Caco-2 (cell line): ENCODE data around the gene RAD51B. TPM values are rescaled to one million over a fixed set of nuclear protein-coding genes. Genes with fewer than 3 reads are reported as not detected.

ENCODE experiments used
- BruUV-seq: library from RNA; stranded (reverse); fragments of 400-500 nt; replicated peaks from 2 replicates; lab custom pipeline; 2021; lab: Mats Ljungman, UMichigan
- CTCF ChIA-PET: fragments of 300-600 bp; sonication (Branson Sonifier 250); formaldehyde crosslinking; loops from one replicate; lab custom pipeline; 2022; ENCODE audit warnings: antibody characterized with exemption; lab: Charles Lee
- POLR2A ChIA-PET: fragments of 300-600 bp; sonication (Branson Sonifier 250); formaldehyde crosslinking; loops from one replicate; lab custom pipeline; 2022; ENCODE audit warnings: antibody characterized with exemption; lab: Charles Lee
- DNase-seq, 2 experiments: peaks; one replicate each; pipeline versions ENCODE4 v3.0.0 to v3.0.0-alpha.2; 2020 to 2022
- H3K27me3 ChIP-seq: replicated peaks from 2 replicates; pipeline ENCODE4 v1.6.0; 2011; ENCODE audit warnings: low read length; ENCODE audit not compliant: control insufficient read depth, insufficient read depth
- H3K36me3 ChIP-seq: 2 replicates; pipeline ENCODE4 v1.5.1; 2011; ENCODE audit warnings: low read length; ENCODE audit not compliant: control insufficient read depth, insufficient read depth
- H3K4me1 ChIP-seq: fragments of 250-450 bp; sonication (Bioruptor Pico); 2 replicates; pipeline ENCODE4 v1.5.1; 2020; ENCODE audit warnings: mild to moderate bottlenecking
- H3K4me3 ChIP-seq: 2 replicates; pipeline ENCODE4 v1.5.1; 2011; ENCODE audit warnings: low read depth, mild to moderate bottlenecking, control low read depth, low read length
- H3K9me3 ChIP-seq: fragments of 250-450 bp; sonication (Bioruptor Pico); 2 replicates; pipeline ENCODE4 v1.5.1; 2020; ENCODE audit warnings: mild to moderate bottlenecking, moderate library complexity
- H3K27ac Mint-ChIP-seq: one replicate; pipeline ENCODE4 v1.8.0; 2022; ENCODE audit warnings: mixed read lengths; ENCODE audit not compliant: unreplicated experiment
- H3K27me3 Mint-ChIP-seq: one replicate; pipeline ENCODE4 v1.8.0; 2022; ENCODE audit warnings: mixed read lengths; ENCODE audit not compliant: insufficient read depth, unreplicated experiment
- H3K36me3 Mint-ChIP-seq: one replicate; pipeline ENCODE4 v1.8.0; 2022; ENCODE audit warnings: mild to moderate bottlenecking, mixed read lengths; ENCODE audit not compliant: insufficient read depth, unreplicated experiment
- H3K4me1 Mint-ChIP-seq: one replicate; pipeline ENCODE4 v1.8.0; 2022; ENCODE audit warnings: low read depth, mixed read lengths; ENCODE audit not compliant: unreplicated experiment
- H3K4me3 Mint-ChIP-seq: one replicate; pipeline ENCODE4 v1.8.0; 2022; ENCODE audit warnings: mild to moderate bottlenecking, moderate library complexity, mixed read lengths; ENCODE audit not compliant: unreplicated experiment
- H3K9me3 Mint-ChIP-seq: one replicate; pipeline ENCODE4 v1.8.0; 2022; ENCODE audit warnings: mixed read lengths; ENCODE audit not compliant: unreplicated experiment
- CTCF ChIP-seq, 2 experiments: fragments of 200-600 bp in 1 of 2; IDR thresholded peaks; 1 replicate in 1 of 2; 2 replicates in 1 of 2; pipeline versions ENCODE4 v1.5.1 to v1.8.0; 2011 to 2022; ENCODE audit warnings: antibody characterized with exemption in 1 of 2, control low read depth in 1 of 2, inconsistent platforms in 1 of 2, low read depth in 1 of 2, low read length in 1 of 2, mild to moderate bottlenecking in 1 of 2, moderate library complexity in 1 of 2; ENCODE audit not compliant: insufficient read depth in 1 of 2, severe bottlenecking in 1 of 2, unreplicated experiment in 1 of 2
- intact Hi-C: fragments of 100-400 bp; cut with micrococcal nuclease; formaldehyde crosslinking; loops from one replicate; pipeline ENCODE4 v1.10.0; 2022; ENCODE audit not compliant: unreplicated experiment
- total RNA-seq: library from RNA; stranded (reverse); gene quantifications from 2 replicates; pipeline ENCODE4 v1.2.3, GENCODE V29; 2022

RAD51B gene
- total RNA-seq, 1 experiment from 2014 or later, result 16.7 TPM

GRCh38 chr14:68548194-68549076 lies 728.9 kb downstream of the RAD51B start:
- POLR2A ChIA-PET, result no interaction called here
- Mint-ChIP-seq H3K27ac (no peak overlapping the region), H3K4me1 (peaks cover 15% of the 10 kb centered on the region), H3K27me3 (no peaks in the 10 kb centered on the region), H3K9me3 (peaks cover 17% of the 10 kb centered on the region), H3K4me3 (no peak overlapping the region), H3K36me3 (no peaks in the 10 kb centered on the region)
- BruUV-seq, result no TSS peak
- H3K36me3 ChIP-seq, result no peaks in the 10 kb centered on the region
- no peaks in the 10 kb centered on the region for H3K9me3 ChIP-seq
- intact Hi-C loops, result no loop called here
- TF ChIP-seq CTCF (IDR thresholded peaks at IDR 0.05; ENCODE audit: insufficient read depth in 1 of 2, low read depth in 1 of 2, low read length in 1 of 2, severe bottlenecking in 1 of 2, unreplicated experiment in 1 of 2), result no peak
- no peaks in the 10 kb centered on the region for H3K27me3 ChIP-seq
- H3K4me1 ChIP-seq, result peaks cover 6% of the 10 kb centered on the region; the same call in 1 of the 2 replicates
- CTCF ChIA-PET, result no interaction called here
- no peak for DNase-seq
- H3K4me3 ChIP-seq, result no peak overlapping the region

- Histone ChIP-seq H3K36me3 (no peaks in the 10 kb centered on the region), H3K27me3 (no peaks in the 10 kb centered on the region), H3K4me1 (peaks cover 6% of the 10 kb centered on the region; the same call in 1 of the 2 replicates), H3K4me3 (no peak overlapping the region), H3K9me3 (no peaks in the 10 kb centered on the region)
- POLR2A ChIA-PET, result no interaction called here
- peaks cover 23% of the 10 kb centered on the region for H3K4me1 Mint-ChIP-seq
- peaks cover 17% of the 10 kb centered on the region for H3K9me3 Mint-ChIP-seq
- intact Hi-C loops, result no loop called here
- H3K27ac Mint-ChIP-seq, result no peak overlapping the region
- no peak for DNase-seq
- H3K36me3 Mint-ChIP-seq, result no peaks in the 10 kb centered on the region
- CTCF ChIA-PET, result no interaction called here
- no TSS peak for BruUV-seq
- TF ChIP-seq CTCF (IDR thresholded peaks at IDR 0.05; ENCODE audit: insufficient read depth in 1 of 2, low read depth in 1 of 2, low read length in 1 of 2, severe bottlenecking in 1 of 2, unreplicated experiment in 1 of 2), result no peak
- H3K27me3 Mint-ChIP-seq, result no peaks in the 10 kb centered on the region
- no peak overlapping the region for H3K4me3 Mint-ChIP-seq
These were observed 730.7 kb downstream of the RAD51B start for GRCh38 chr14:68550338-68550715.

GRCh38 chr14:68551045-68551683 lies 731.6 kb downstream of the RAD51B start:
- no TSS peak for BruUV-seq
- Mint-ChIP-seq H3K36me3 (no peaks in the 10 kb centered on the region), H3K9me3 (peaks cover 12% of the 10 kb centered on the region), H3K27ac (no peak overlapping the region), H3K27me3 (no peaks in the 10 kb centered on the region), H3K4me1 (peaks cover 23% of the 10 kb centered on the region), H3K4me3 (no peak overlapping the region)
- intact Hi-C loops, result no loop called here
- H3K4me3 ChIP-seq, result no peak overlapping the region
- no peaks in the 10 kb centered on the region for H3K36me3 ChIP-seq
- TF ChIP-seq CTCF (IDR thresholded peaks at IDR 0.05; ENCODE audit: insufficient read depth in 1 of 2, low read depth in 1 of 2, low read length in 1 of 2, severe bottlenecking in 1 of 2, unreplicated experiment in 1 of 2), result no peak
- ChIA-PET POLR2A (no interaction called here), CTCF (no interaction called here)
- H3K4me1 ChIP-seq, result peaks cover 6% of the 10 kb centered on the region; the same call in 1 of the 2 replicates
- H3K9me3 ChIP-seq, result no peaks in the 10 kb centered on the region
- H3K27me3 ChIP-seq, result no peaks in the 10 kb centered on the region
- no peak for DNase-seq
